AG09319 (cell line): ENCODE measurements around the gene DTD2.

Experiments
- DNase-seq: peaks from one replicate; pipeline ENCODE4 v3.0.0-alpha.2; 2010; ENCODE audit warnings: low read depth; ENCODE audit errors: extremely low read depth
- CTCF ChIP-seq: IDR thresholded peaks from 2 replicates; pipeline ENCODE4 v1.5.1; 2011; ENCODE audit warnings: low read depth, mild to moderate bottlenecking, inconsistent platforms, low read length, moderate library complexity

DTD2 gene

GRCh38 chr14:31418440-31418839 lies 38.9 kb downstream of the DTD2 start:
- DNase-seq: no peak
- no peak for TF ChIP-seq CTCF

GRCh38 chr14:31414190-31414833 lies 43.0 kb downstream of the DTD2 start:
- DNase-seq: no peak

GRCh38 chr14:31411218-31411727 lies 46.0 kb downstream of the DTD2 start:
- no peak for DNase-seq
- no peak for TF ChIP-seq CTCF

More at GRCh38 chr14:31414190-31414833, 43.0 kb downstream of the DTD2 start:
- no peak for TF ChIP-seq CTCF

- TF ChIP-seq CTCF: no peak
- DNase-seq: no peak
These were observed 47.2 kb downstream of the DTD2 start for GRCh38 chr14:31410048-31410650.

- no peak for TF ChIP-seq CTCF
- DNase-seq: no peak
These were observed 48.9 kb downstream of the DTD2 start for GRCh38 chr14:31408421-31408820.

- no peak for TF ChIP-seq CTCF
- no peak for DNase-seq
These were observed 51.6 kb downstream of the DTD2 start for GRCh38 chr14:31405599-31406232.

GRCh38 chr14:31405106-31405505 lies 52.2 kb downstream of the DTD2 start:
- TF ChIP-seq CTCF: no peak
- no peak for DNase-seq
